AG10803 (cell line): ENCODE results near the gene RCE1.
"Not testable (repeated sequence)": the region's sequence is repeated elsewhere in the genome, so short reads cannot be mapped to it uniquely, and the experiment has no call there.

ENCODE experiments used
- DNase-seq: peaks from one replicate; pipeline ENCODE4 v3.0.0; 2010; ENCODE audit warnings: low read depth
- H3K4me3 ChIP-seq: 2 replicates; pipeline ENCODE4 v1.5.1; 2011; ENCODE audit warnings: mild to moderate bottlenecking, low read length, control low read depth
- TF ChIP-seq, protein P1 (sequence below): conservative IDR thresholded peaks from 2 replicates; pipeline ENCODE4 v1.5.1; 2011; ENCODE audit warnings: mild to moderate bottlenecking, low read length, control low read depth, inconsistent platforms

The RCE1 gene

DNA sequence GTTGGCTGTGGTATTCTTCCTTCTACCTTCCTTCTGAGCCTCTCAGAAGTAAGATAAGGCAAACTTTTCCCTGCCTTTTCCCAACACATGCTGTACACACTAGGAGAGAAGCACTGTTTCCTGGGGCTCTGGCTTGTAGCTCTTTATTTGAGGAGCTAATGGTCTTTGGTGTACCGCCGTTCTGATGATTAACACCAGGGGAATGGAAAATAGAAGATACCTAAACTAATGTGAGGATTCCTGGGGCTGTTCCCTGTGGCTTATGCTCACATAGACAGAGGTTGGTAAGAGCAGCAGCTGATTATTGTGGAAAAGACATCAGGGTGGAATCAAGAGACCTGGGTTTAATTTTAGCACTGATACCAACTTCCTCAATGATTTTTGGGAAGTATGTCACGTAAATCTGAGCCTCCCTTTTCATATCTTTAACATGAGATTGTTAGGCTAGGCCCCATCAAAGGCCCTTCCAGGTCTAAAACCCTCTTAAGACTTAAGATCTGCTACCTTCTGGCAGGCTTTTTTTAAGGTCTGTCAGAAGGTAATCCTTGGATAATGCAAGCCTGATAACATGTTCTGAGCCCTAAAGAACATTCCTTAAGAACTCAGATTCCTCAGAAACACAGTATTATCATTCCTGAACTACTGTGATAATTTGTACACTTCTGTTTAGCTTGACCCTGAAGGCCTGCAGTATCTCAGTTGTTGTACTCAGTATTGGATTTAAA is 24.8 kb upstream of the RCE1 start:
- no peak for DNase-seq
- TF ChIP-seq, protein P1, sequence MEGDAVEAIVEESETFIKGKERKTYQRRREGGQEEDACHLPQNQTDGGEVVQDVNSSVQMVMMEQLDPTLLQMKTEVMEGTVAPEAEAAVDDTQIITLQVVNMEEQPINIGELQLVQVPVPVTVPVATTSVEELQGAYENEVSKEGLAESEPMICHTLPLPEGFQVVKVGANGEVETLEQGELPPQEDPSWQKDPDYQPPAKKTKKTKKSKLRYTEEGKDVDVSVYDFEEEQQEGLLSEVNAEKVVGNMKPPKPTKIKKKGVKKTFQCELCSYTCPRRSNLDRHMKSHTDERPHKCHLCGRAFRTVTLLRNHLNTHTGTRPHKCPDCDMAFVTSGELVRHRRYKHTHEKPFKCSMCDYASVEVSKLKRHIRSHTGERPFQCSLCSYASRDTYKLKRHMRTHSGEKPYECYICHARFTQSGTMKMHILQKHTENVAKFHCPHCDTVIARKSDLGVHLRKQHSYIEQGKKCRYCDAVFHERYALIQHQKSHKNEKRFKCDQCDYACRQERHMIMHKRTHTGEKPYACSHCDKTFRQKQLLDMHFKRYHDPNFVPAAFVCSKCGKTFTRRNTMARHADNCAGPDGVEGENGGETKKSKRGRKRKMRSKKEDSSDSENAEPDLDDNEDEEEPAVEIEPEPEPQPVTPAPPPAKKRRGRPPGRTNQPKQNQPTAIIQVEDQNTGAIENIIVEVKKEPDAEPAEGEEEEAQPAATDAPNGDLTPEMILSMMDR = no peak
- no peak overlapping the region for H3K4me3 ChIP-seq

DNA sequence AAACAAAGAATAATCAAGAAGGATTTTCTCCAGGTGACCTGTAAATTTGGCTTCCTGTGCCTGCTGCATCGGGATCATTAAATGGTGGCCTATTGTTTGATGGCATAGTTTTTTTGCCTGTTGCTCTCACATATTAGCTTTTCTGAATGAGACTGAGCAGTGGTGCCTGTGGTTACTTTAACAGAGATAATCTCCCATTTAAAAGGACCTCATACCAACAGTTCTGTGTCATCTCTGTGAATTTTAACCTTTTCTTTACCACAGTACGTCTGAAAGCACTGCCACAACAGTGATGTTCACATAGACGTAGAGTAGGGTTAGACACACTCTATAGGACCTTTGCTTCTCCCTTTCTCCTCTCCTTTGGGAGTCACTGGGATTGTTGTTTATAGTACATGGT is 22.9 kb upstream of the RCE1 start:
- TF ChIP-seq, protein P1 = no peak
- DNase-seq = no peak
- H3K4me3 ChIP-seq = no peak overlapping the region

DNA sequence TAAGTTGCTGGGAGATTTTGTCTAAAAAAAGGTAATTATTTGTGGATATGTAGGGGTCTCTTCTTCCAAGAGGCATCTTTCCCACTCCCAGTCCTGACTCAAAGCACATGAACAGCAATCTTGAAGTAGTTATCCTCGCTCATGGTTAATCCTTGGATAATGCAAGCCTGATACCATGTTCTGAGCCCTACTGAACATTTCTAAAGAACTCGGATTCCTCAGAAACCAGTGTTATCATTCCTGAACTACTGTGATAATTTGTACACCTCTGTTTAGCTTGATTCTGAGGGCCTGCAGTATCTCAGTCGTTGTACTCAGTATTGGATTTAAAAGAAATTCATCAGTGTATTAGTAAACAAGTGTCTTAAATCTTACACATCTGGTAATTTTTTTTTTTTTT is 22.3 kb upstream of the RCE1 start:
- H3K4me3 ChIP-seq = no peak overlapping the region
- no peak for DNase-seq
- TF ChIP-seq, protein P1 = no peak

DNA sequence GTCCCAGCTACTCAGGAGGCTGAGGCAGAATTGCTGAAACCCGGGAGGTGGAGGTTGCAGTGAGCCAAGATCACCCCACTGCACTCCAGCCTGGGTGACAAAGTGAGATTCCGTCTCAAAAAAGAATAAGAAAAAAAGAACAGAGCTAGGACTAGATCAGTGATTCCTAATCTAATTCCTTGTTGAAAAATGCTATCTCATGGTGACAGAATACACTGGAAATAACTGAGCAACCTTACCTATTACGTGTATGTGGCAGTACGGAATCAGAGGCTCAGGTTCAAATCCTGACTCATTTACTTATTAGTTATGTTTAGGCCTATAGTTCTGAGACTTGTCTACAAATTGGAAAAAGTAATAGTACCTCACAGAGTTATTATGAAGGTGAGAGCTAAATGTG is 19.5 kb upstream of the RCE1 start:
- no peak overlapping the region for H3K4me3 ChIP-seq
- TF ChIP-seq, protein P1 = no peak
- no peak for DNase-seq

DNA sequence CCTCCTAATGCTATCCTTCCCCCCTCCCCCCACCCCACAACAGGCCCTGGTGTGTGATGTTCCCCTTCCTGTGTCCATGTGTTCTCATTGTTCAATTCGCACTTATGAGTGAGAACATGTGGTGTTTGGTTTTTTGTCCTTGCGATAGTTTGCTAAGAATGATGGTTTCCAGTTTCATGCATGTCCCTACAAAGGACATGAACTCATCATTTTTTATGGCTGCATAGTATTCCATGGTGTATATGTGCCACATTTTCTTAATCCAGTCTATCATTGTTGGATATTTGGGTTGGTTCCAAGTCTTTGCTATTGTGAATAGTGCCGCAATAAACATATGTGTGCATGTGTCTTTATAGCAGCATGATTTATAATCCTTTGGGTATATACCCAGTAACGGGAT is 18.7 kb upstream of the RCE1 start:
- H3K4me3 ChIP-seq, DNase-seq: not testable (repeated sequence)

DNA sequence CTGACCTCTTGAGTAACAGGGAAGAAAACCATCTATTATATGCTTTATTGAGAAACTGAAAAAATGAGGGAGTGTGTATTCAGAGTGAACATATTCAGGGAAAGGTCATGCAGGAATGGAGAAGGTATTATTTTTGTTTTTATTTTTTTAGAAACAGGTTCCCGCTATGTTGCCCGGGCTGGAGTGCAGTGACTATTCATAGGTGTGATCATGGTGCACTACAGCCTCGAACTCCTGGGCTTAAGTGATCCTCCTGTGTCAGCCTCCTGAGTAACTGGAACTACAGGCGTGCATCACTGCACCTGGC is 8.7 kb upstream of the RCE1 start:
- TF ChIP-seq, protein P1 = no peak
- no peak overlapping the region for H3K4me3 ChIP-seq
- no peak for DNase-seq

DNA sequence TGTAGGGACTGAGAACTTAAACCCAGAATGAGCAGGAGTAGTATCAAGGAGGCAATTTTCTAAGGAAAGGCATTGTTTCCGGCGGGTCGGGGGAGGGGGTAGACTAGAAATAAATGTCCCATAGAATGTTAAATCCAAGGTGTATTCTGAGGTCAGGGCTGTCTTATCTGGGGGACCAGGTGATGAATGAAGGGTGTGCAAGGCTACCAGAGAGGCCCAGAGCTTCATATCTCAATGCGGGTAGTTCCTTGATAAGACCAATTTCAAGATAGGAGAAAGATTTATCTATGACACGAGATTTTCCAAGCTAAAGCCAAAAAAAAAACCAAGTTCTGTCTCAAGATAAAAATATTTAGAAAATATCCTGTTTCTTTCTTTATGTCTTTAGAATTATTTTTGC is 8.3 kb upstream of the RCE1 start:
- H3K4me3 ChIP-seq = no peak overlapping the region
- DNase-seq = no peak
- TF ChIP-seq, protein P1 = no peak
